ENCODE results near the gene SLC25A6. TPM values are rescaled to one million over a fixed set of nuclear protein-coding genes. Genes with fewer than 3 reads are reported as not detected.

The SLC25A6 gene
- total RNA-seq, 6 experiments from 2014 or later = 295 to 345 (median 320) TPM

- no peak for TF ChIP-seq CTCF (IDR thresholded peaks at IDR 0.05)
- H3K27ac Mint-ChIP-seq = no peak overlapping the region
These were observed 26.2 kb upstream of the SLC25A6 start for GRCh38 chrX:1417921-1418771.

GRCh38 chrX:1416965-1417760 is 25.2 kb upstream of the SLC25A6 start:
- DNase-seq = no peak
- Mint-ChIP-seq H3K4me3 (no peak overlapping the region), H3K4me1 (ENCODE audit: low read depth) (no peaks in the 10 kb centered on the region), H3K36me3 (ENCODE audit: low read depth) (peaks cover 35% of the 10 kb centered on the region), H3K9me3 (peaks cover 20% of the 10 kb centered on the region), H3K27me3 (ENCODE audit: insufficient read depth) (peaks cover 9% of the 10 kb centered on the region), H3K27ac (no peak overlapping the region)
- TF ChIP-seq CTCF (IDR thresholded peaks at IDR 0.05) = no peak

More at GRCh38 chrX:1417921-1418771, 26.2 kb upstream of the SLC25A6 start:
- no peak for DNase-seq
- Mint-ChIP-seq H3K27me3 (ENCODE audit: insufficient read depth) (peaks cover 9% of the 10 kb centered on the region), H3K4me3 (no peak overlapping the region), H3K4me1 (ENCODE audit: low read depth) (no peaks in the 10 kb centered on the region), H3K9me3 (peaks cover 29% of the 10 kb centered on the region), H3K36me3 (ENCODE audit: low read depth) (peaks cover 38% of the 10 kb centered on the region)

- Mint-ChIP-seq H3K27me3 (ENCODE audit: insufficient read depth) (peaks cover 7% of the 10 kb centered on the region; the same call in 1 of the 2 replicates), H3K27ac (no peak overlapping the region), H3K9me3 (peaks cover 12% of the 10 kb centered on the region), H3K36me3 (ENCODE audit: low read depth) (peaks cover 27% of the 10 kb centered on the region), H3K4me3 (no peak overlapping the region), H3K4me1 (ENCODE audit: low read depth) (no peaks in the 10 kb centered on the region)
- no peak for DNase-seq
- TF ChIP-seq CTCF (IDR thresholded peaks at IDR 0.05) = no peak
These were observed 24.4 kb upstream of the SLC25A6 start for GRCh38 chrX:1416327-1416784.

GRCh38 chrX:1412551-1413161 is 20.7 kb upstream of the SLC25A6 start:
- H3K27ac Mint-ChIP-seq = no peak overlapping the region
- no peaks in the 10 kb centered on the region for H3K9me3 Mint-ChIP-seq
- no peak for TF ChIP-seq CTCF (IDR thresholded peaks at IDR 0.05)
- DNase-seq = no peak
- H3K36me3 Mint-ChIP-seq (ENCODE audit: low read depth) = peaks cover 18% of the 10 kb centered on the region
- H3K4me1 Mint-ChIP-seq (ENCODE audit: low read depth) = no peaks in the 10 kb centered on the region
- H3K4me3 Mint-ChIP-seq = no peak overlapping the region
- no peaks in the 10 kb centered on the region; the same call in 1 of the 2 replicates for H3K27me3 Mint-ChIP-seq (ENCODE audit: insufficient read depth)

GRCh38 chrX:1411326-1411725 is 19.4 kb upstream of the SLC25A6 start:
- H3K27ac Mint-ChIP-seq = no peak overlapping the region
- H3K4me3 Mint-ChIP-seq = no peak overlapping the region
- no peak for DNase-seq
- no peaks in the 10 kb centered on the region for H3K9me3 Mint-ChIP-seq
- no peaks in the 10 kb centered on the region; the same call in 1 of the 2 replicates for H3K27me3 Mint-ChIP-seq (ENCODE audit: insufficient read depth)
- TF ChIP-seq CTCF (IDR thresholded peaks at IDR 0.05) = no peak
- peaks cover 18% of the 10 kb centered on the region for H3K36me3 Mint-ChIP-seq (ENCODE audit: low read depth)
- H3K4me1 Mint-ChIP-seq (ENCODE audit: low read depth) = no peaks in the 10 kb centered on the region
